Mammary epithelial cell (primary cell): ENCODE results near the gene CELF5.

Experiments used
- EZH2 ChIP-seq: IDR thresholded peaks from 2 replicates; pipeline ENCODE4 v1.6.1; 2012; ENCODE audit warnings: low read length, inconsistent platforms, borderline replicate concordance
- TF ChIP-seq, protein P1 (sequence below), 2 donors: IDR thresholded peaks in 1 of 2; conservative IDR thresholded peaks in 1 of 2; 2 replicates each; pipeline ENCODE4 v1.5.1; 2011 to 2012; ENCODE audit warnings: inconsistent platforms in 2 of 2, low read length in 2 of 2, mild to moderate bottlenecking in 2 of 2, control low read depth in 1 of 2, low read depth in 1 of 2; ENCODE audit not compliant: insufficient read depth in 1 of 2; ENCODE audit errors: extremely low read depth in 1 of 2

DNA sequence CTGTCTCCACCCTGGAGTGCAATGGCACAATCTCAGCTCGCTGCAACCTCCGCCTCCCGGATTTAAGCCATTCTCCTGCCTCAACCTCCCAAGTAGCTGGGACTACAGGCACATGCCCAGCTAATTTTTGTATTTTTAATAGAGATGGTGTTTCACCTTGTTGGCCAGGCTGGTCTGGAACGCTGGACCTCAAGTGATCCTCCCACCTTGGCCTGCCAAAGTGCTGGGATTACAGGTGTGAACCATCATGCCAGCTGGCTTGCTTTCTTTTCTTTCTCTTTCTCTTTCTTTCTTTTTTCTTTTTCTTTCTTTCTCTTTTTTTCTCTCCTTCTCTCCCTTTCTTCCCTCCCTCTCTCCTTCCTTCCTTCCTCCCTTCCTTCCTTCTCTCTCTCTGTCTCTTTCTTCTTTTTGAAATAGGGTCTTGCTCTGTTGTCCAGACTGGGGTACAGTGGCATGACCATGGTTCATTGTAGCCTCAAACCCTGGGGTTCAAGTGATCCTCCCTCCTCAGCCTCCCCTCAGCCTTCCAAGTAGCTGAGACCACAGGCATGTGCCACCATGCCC is 108.6 kb downstream of the CELF5 start:
- TF ChIP-seq, protein P1, sequence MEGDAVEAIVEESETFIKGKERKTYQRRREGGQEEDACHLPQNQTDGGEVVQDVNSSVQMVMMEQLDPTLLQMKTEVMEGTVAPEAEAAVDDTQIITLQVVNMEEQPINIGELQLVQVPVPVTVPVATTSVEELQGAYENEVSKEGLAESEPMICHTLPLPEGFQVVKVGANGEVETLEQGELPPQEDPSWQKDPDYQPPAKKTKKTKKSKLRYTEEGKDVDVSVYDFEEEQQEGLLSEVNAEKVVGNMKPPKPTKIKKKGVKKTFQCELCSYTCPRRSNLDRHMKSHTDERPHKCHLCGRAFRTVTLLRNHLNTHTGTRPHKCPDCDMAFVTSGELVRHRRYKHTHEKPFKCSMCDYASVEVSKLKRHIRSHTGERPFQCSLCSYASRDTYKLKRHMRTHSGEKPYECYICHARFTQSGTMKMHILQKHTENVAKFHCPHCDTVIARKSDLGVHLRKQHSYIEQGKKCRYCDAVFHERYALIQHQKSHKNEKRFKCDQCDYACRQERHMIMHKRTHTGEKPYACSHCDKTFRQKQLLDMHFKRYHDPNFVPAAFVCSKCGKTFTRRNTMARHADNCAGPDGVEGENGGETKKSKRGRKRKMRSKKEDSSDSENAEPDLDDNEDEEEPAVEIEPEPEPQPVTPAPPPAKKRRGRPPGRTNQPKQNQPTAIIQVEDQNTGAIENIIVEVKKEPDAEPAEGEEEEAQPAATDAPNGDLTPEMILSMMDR (conservative IDR thresholded peaks at IDR 0.05 in 1 of 2, IDR thresholded peaks at IDR 0.05 in 1 of 2; ENCODE audit: extremely low read depth in 1 of 2, insufficient read depth in 1 of 2, low read depth in 1 of 2, low read length in 2 of 2), result no peak
- no peak for TF ChIP-seq EZH2
